NCI-H1436 treated with DMSO at 0.1 percent for 48 hours (cell line): ENCODE data around the gene DCTD.
"Not testable (repeated sequence)": the region's sequence is repeated elsewhere in the genome, so short reads cannot be mapped to it uniquely, and the experiment has no call there.

Experiments used
- DNase-seq: peaks from one replicate; lab custom pipeline; 2025; lab: John Stamatoyannopoulos, UW

Gene DCTD

GRCh38 chr4:182920676-182921075, 3.5 kb upstream of the DCTD start:
- DNase-seq: no peak

- no peak for DNase-seq
These were observed 1.7 kb upstream of the DCTD start for GRCh38 chr4:182918791-182919302.

- DNase-seq: no peak
These were observed 940 bp upstream of the DCTD start for GRCh38 chr4:182918044-182918607.

GRCh38 chr4:182916483-182917181, 554 bp downstream of the DCTD start:
- no peak for DNase-seq

GRCh38 chr4:182914357-182914756, 2.8 kb downstream of the DCTD start:
- DNase-seq: no peak

GRCh38 chr4:182913621-182914020, 3.6 kb downstream of the DCTD start:
- DNase-seq: no peak

- DNase-seq: no peak
These were observed 4.2 kb downstream of the DCTD start for GRCh38 chr4:182913036-182913435.

GRCh38 chr4:182908124-182908523, 9.1 kb downstream of the DCTD start:
- no peak for DNase-seq

GRCh38 chr4:182907396-182907795, 9.8 kb downstream of the DCTD start:
- no peak for DNase-seq

- DNase-seq: no peak
These were observed 10.4 kb downstream of the DCTD start for GRCh38 chr4:182906786-182907185.

GRCh38 chr4:182905038-182905437, 12.1 kb downstream of the DCTD start:
- no peak for DNase-seq

- DNase-seq: no peak
These were observed 12.9 kb downstream of the DCTD start for GRCh38 chr4:182904211-182904761.

GRCh38 chr4:182903013-182903412, 14.2 kb downstream of the DCTD start:
- DNase-seq: no peak

- DNase-seq: no peak
These were observed 15.8 kb downstream of the DCTD start for GRCh38 chr4:182901337-182901736.

- DNase-seq: not testable (repeated sequence)
These were observed 17.2 kb downstream of the DCTD start for GRCh38 chr4:182900021-182900420.

GRCh38 chr4:182898479-182898799, 18.7 kb downstream of the DCTD start:
- no peak for DNase-seq

- DNase-seq: no peak
These were observed 19.3 kb downstream of the DCTD start for GRCh38 chr4:182897601-182898478.

GRCh38 chr4:182896421-182896820, 20.8 kb downstream of the DCTD start:
- no peak for DNase-seq

- DNase-seq: no peak
These were observed 21.3 kb downstream of the DCTD start for GRCh38 chr4:182895791-182896292.

GRCh38 chr4:182894681-182895275, 22.4 kb downstream of the DCTD start:
- no peak for DNase-seq

GRCh38 chr4:182893474-182894080, 23.6 kb downstream of the DCTD start:
- DNase-seq: no peak

- no peak for DNase-seq
These were observed 24.1 kb downstream of the DCTD start for GRCh38 chr4:182893047-182893446.
